Epithelial cell of proximal tubule (primary cell): ENCODE results near the gene RECQL5. TPM values are rescaled to one million over a fixed set of nuclear protein-coding genes. Genes with fewer than 3 reads are reported as not detected.
"Not testable (repeated sequence)": the region's sequence is repeated elsewhere in the genome, so short reads cannot be mapped to it uniquely, and the experiment has no call there.

Source experiments
- DNase-seq: peaks from one replicate; pipeline ENCODE4 v3.0.0-alpha.2; 2011; ENCODE audit warnings: low read depth
- H3K4me3 ChIP-seq: 2 replicates; pipeline ENCODE4 v1.5.1; 2011; ENCODE audit warnings: low read depth, mild to moderate bottlenecking, low read length
- CTCF ChIP-seq: conservative IDR thresholded peaks from 2 replicates; pipeline ENCODE4 v1.5.1; 2012; ENCODE audit warnings: low read depth, mild to moderate bottlenecking, low read length
- total RNA-seq: library from RNA; depleted of rRNA; stranded (reverse); fragments of >200 nt; gene quantifications from 2 replicates; pipeline ENCODE4 v1.2.3, GENCODE V29; 2015

The RECQL5 gene
- total RNA-seq, 1 donor from 2014 or later = 25.7 TPM

- TF ChIP-seq CTCF = no peak
- DNase-seq = no peak
- no peak overlapping the region for H3K4me3 ChIP-seq
Measured at GRCh38 chr17:75639771-75640555, 27.0 kb downstream of the RECQL5 start.

DNA sequence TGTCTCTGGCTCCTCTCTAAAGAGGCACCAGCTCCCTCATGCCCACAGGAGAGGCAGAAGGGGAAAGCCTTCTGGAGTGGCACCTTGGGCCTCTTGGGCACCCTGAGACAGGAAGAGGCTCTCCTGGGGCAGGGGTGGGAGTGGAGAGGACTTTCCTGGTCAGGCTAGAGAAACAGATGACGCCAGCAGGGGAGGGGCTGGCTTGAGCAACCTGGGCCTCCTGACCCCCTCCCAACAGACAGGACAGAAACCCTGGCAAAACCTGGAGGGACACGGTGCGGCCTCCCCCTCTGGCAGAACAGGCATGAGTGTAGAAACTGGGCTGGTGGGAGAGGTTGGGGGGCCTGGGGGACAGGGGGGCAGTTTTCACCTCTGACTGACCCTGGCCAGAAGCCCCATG lies 27.6 kb downstream of the RECQL5 start:
- TF ChIP-seq CTCF = no peak
- no peak overlapping the region for H3K4me3 ChIP-seq
- DNase-seq = no peak

DNA sequence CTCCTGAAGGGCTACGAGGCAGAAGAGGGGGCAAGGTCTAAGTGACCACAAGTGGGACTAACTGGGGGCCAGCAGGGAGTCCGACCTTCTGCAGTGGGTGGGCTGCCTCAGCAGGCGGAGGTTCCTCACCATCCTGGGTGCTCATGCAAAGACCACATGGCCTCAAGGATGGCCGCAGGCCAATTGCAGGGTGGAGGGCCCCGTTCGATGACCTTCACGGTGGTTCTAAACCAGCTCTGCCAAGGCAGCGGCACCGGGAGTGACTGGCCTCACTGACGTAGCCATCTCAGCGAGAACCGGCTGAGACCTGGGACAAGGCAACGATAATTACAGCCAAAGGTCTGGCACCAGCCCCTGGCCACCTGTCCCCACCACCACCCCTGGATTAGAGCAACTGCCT lies 28.1 kb downstream of the RECQL5 start:
- DNase-seq = no peak
- TF ChIP-seq CTCF = no peak
- no peak overlapping the region for H3K4me3 ChIP-seq

DNA sequence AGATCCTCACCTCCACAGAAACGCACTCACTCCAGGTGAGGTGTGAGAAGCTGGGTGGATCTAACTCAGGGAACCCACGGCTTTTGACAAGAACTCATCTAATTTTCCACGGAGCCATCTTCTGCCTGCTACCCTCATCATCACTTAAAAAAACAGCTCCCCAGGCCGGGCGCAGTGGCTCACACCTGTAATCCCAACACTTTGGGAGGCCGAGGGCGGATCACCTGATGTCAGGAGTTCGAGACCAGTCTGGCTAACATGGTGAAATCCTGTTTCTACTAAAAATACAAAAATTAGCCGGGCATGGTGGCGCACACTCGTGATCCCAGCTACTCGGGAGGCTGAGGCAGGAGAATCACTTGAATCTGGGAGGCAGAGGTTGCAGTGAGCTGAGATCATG lies 28.9 kb downstream of the RECQL5 start:
- DNase-seq, H3K4me3 ChIP-seq: not testable (repeated sequence)

GRCh38 chr17:75637551-75637950 lies 29.4 kb downstream of the RECQL5 start:
- DNase-seq = no peak
- H3K4me3 ChIP-seq = no peak overlapping the region
- TF ChIP-seq CTCF = no peak

- DNase-seq = no peak
- H3K4me3 ChIP-seq = no peak overlapping the region
- no peak for TF ChIP-seq CTCF
Measured at GRCh38 chr17:75637143-75637538, 29.8 kb downstream of the RECQL5 start.

DNA sequence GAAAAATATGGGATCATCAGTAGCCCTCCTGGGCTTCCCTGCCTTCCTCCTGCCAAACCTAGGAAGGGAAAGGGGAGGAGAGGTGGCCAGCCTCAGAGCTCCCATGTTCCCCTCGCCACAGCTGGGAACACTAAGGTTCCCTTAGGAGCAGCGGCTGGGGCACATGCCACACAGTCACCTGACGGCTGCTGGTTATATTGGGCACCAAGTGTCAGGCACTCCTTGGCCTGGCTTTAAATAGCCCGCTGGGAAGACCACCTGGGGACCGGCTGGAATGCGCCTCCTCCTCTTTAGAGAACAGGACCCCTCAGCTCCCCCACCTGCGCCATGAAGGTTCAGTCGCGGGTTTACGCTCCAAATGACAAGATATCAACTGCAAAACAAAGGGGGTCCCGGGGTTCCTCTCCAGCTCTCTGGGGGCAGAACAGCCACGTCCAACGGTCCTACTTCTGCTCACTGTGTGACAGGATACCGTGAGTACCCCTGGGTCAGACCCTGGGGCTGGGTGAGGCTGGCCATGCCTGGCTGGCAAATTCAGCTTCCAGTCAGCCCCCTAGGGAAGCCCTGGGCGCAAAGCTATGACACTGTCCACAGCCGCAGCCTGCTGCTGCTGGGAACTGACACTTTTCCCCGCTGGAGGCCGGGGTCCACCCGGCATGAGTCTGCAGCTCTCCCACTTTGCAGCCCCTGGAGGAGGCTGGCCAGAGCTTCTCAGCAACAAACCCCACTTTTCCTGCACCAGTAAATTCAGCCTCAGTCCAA lies 30.4 kb downstream of the RECQL5 start:
- no peak for TF ChIP-seq CTCF
- no peak overlapping the region for H3K4me3 ChIP-seq
- no peak for DNase-seq
